ENCODE data around the gene NAA25.
"Not testable (repeated sequence)": the region's sequence is repeated elsewhere in the genome, so short reads cannot be mapped to it uniquely, and the experiment has no call there.

NAA25 gene

GRCh38 chr12:112116232-112117060 lies 7.9 kb upstream of the NAA25 start:
- DNase-seq: peak; percentile 71 to 82

GRCh38 chr12:112115259-112116045 lies 6.9 kb upstream of the NAA25 start:
- DNase-seq: no peak

GRCh38 chr12:112112409-112113133 lies 4.0 kb upstream of the NAA25 start:
- DNase-seq: no peak

GRCh38 chr12:112111931-112112330 lies 3.3 kb upstream of the NAA25 start:
- DNase-seq: no peak

GRCh38 chr12:112110787-112111662 lies 2.4 kb upstream of the NAA25 start:
- DNase-seq: not testable (repeated sequence)

- DNase-seq: peak in 1 of 2 donors; percentile 32
Observed at GRCh38 chr12:112107306-112108201, 1.0 kb downstream of the NAA25 start.

- DNase-seq: no peak
Observed at GRCh38 chr12:112105891-112106290, 2.7 kb downstream of the NAA25 start.

- DNase-seq: no peak
Observed at GRCh38 chr12:112103758-112104503, 4.7 kb downstream of the NAA25 start.

- not testable (repeated sequence) for DNase-seq
Observed at GRCh38 chr12:112102746-112103145, 5.8 kb downstream of the NAA25 start.

- DNase-seq: no peak
Observed at GRCh38 chr12:112102127-112102526, 6.5 kb downstream of the NAA25 start.

GRCh38 chr12:112100500-112100899 lies 8.1 kb downstream of the NAA25 start:
- not testable (repeated sequence) for DNase-seq

GRCh38 chr12:112097641-112098040 lies 10.9 kb downstream of the NAA25 start:
- no peak for DNase-seq

- DNase-seq: peak; percentile 56 to 65
Observed at GRCh38 chr12:112096667-112097066, 11.9 kb downstream of the NAA25 start.

GRCh38 chr12:112096070-112096469 lies 12.5 kb downstream of the NAA25 start:
- peak; percentile 61 to 77 for DNase-seq

- DNase-seq: no peak
Observed at GRCh38 chr12:112091563-112091962, 17.0 kb downstream of the NAA25 start.

- DNase-seq: no peak
Observed at GRCh38 chr12:112087851-112088250, 20.7 kb downstream of the NAA25 start.

- no peak for DNase-seq
Observed at GRCh38 chr12:112087055-112087850, 21.3 kb downstream of the NAA25 start.

GRCh38 chr12:112066566-112066965 lies 42.0 kb downstream of the NAA25 start:
- no peak for DNase-seq

GRCh38 chr12:112063273-112063672 lies 45.3 kb downstream of the NAA25 start:
- DNase-seq: no peak

GRCh38 chr12:112061137-112061536 lies 47.4 kb downstream of the NAA25 start:
- DNase-seq: no peak
